Endodermal cell (in vitro differentiated cells): ENCODE measurements around the gene ACSL5. TPM values are rescaled to one million over a fixed set of nuclear protein-coding genes. Genes with fewer than 3 reads are reported as not detected.

Source experiments
- DNase-seq: peaks from one replicate; pipeline ENCODE4 v3.0.0-alpha.2; 2017
- H3K27ac ChIP-seq: 2 replicates; pipeline ENCODE4 v1.5.1; 2013; ENCODE audit warnings: mild to moderate bottlenecking, low read depth, low read length, moderate library complexity
- H3K27me3 ChIP-seq: 2 replicates; pipeline ENCODE4 v1.6.1; 2013; ENCODE audit warnings: mild to moderate bottlenecking, low read length, moderate library complexity; ENCODE audit not compliant: insufficient read depth, control insufficient read depth, poor library complexity, severe bottlenecking
- H3K36me3 ChIP-seq: 2 replicates; pipeline ENCODE4 v1.7.0; 2013; ENCODE audit warnings: mild to moderate bottlenecking, low read length, moderate library complexity; ENCODE audit not compliant: control insufficient read depth, insufficient read depth
- H3K4me1 ChIP-seq: one replicate; pipeline ENCODE4 v1.7.0; 2013; ENCODE audit warnings: low read length; ENCODE audit not compliant: control insufficient read depth, insufficient read depth
- H3K4me3 ChIP-seq: 2 replicates; pipeline ENCODE4 v1.5.1; 2013; ENCODE audit warnings: mild to moderate bottlenecking, low read length, moderate library complexity
- H3K9ac ChIP-seq: 2 replicates; pipeline ENCODE4 v1.6.1; 2013; ENCODE audit warnings: mild to moderate bottlenecking, low read length, moderate library complexity; ENCODE audit not compliant: poor library complexity, severe bottlenecking; ENCODE audit errors: extremely low read depth
- H3K9me3 ChIP-seq: 2 replicates; pipeline ENCODE4 v1.6.1; 2013; ENCODE audit warnings: mild to moderate bottlenecking, low read length, moderate library complexity; ENCODE audit not compliant: control insufficient read depth
- H3K27ac Mint-ChIP-seq: 2 replicates; pipeline ENCODE4 v1.8.0; 2020; ENCODE audit warnings: mixed read lengths
- H3K27me3 Mint-ChIP-seq: 2 replicates; pipeline ENCODE4 v1.8.0; 2021; ENCODE audit warnings: mild to moderate bottlenecking, mixed read lengths; ENCODE audit not compliant: insufficient read depth
- H3K36me3 Mint-ChIP-seq: 2 replicates; pipeline ENCODE4 v1.8.0; 2020; ENCODE audit warnings: low read depth, mixed read lengths
- H3K4me1 Mint-ChIP-seq: 2 replicates; pipeline ENCODE4 v1.8.0; 2020; ENCODE audit warnings: mixed read lengths
- H3K4me3 Mint-ChIP-seq: 2 replicates; pipeline ENCODE4 v1.8.0; 2020; ENCODE audit warnings: mild to moderate bottlenecking, moderate library complexity, mixed read lengths
- H3K9me3 Mint-ChIP-seq: 2 replicates; pipeline ENCODE4 v1.8.0; 2020; ENCODE audit warnings: mild to moderate bottlenecking, mixed read lengths
- WGBS, 2 experiments: methylation state at CpG; one replicate each; pipeline versions ENCODE4 v1.1.5 to v1.1.7; 2013; ENCODE audit warnings: missing lambda C conversion rate in 2 of 2, mixed read lengths in 1 of 2; ENCODE audit not compliant: insufficient coverage in 1 of 2, insufficient read length in 1 of 2; 5-methylcytosine and 5-hydroxymethylcytosine counted together
- total RNA-seq, 2 donors: library from RNA; stranded (reverse); fragmentation: NEBNext Ultra II Directional in 1 of 2; extraction: Animal tissue kit (Norgen Biotek cat#: 25700) in 1 of 2; gene quantifications; 2 replicates in 1 of 2; 3 replicates in 1 of 2; pipeline ENCODE4 v1.2.1, GENCODE V29; 2021
- TF ChIP-seq, protein P1 (sequence below): fragments of 200-600 bp; sonication (generic); conservative IDR thresholded peaks from 2 replicates; pipeline ENCODE4 v1.5.0; 2021; ENCODE audit warnings: antibody characterized with exemption, mild to moderate bottlenecking

Gene ACSL5
- total RNA-seq, 2 donors from 2014 or later, result not detected

DNA sequence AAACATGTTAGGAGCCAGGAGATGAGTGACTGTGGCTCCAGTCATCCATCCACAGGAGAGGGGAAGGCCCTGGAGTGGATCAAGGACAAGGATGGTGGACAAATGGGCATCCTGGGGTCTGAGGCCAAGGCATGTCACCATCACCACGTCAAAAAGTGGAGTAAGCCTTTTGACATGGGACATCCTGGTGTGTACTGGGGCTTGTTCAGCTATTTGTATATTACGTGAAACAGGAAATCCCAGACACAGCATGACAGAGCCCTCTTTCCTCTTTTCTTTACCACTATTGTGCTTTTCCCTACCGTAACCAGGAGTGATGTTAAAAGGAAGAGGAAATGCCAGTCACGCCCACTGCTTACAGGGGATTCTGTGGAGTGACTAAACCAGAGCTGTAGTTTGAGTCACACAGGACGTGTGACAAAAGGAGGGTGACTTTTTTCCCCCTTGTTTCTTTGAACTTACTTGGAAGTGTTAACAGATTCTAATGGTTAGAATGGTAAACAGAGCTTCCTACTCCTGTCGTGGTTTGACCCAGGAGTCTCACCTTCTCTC, 15.4 kb downstream of the ACSL5 start:
- Histone ChIP-seq H3K4me3 (no peak overlapping the region), H3K4me1 (peaks cover 5% of the 10 kb centered on the region), H3K9ac (no peak overlapping the region), H3K27ac (no peak overlapping the region), H3K9me3 (no peaks in the 10 kb centered on the region), H3K36me3 (no peaks in the 10 kb centered on the region), H3K27me3 (no peaks in the 10 kb centered on the region)
- no peaks in the 10 kb centered on the region for H3K36me3 Mint-ChIP-seq
- no peaks in the 10 kb centered on the region for H3K27me3 Mint-ChIP-seq
- peaks cover 4% of the 10 kb centered on the region for H3K4me1 Mint-ChIP-seq
- DNase-seq, result peak; percentile 73
- 54 to 57% methylated on average over 2 to 6 of the region's 6 CpGs for WGBS, 2 experiments
- TF ChIP-seq, protein P1, sequence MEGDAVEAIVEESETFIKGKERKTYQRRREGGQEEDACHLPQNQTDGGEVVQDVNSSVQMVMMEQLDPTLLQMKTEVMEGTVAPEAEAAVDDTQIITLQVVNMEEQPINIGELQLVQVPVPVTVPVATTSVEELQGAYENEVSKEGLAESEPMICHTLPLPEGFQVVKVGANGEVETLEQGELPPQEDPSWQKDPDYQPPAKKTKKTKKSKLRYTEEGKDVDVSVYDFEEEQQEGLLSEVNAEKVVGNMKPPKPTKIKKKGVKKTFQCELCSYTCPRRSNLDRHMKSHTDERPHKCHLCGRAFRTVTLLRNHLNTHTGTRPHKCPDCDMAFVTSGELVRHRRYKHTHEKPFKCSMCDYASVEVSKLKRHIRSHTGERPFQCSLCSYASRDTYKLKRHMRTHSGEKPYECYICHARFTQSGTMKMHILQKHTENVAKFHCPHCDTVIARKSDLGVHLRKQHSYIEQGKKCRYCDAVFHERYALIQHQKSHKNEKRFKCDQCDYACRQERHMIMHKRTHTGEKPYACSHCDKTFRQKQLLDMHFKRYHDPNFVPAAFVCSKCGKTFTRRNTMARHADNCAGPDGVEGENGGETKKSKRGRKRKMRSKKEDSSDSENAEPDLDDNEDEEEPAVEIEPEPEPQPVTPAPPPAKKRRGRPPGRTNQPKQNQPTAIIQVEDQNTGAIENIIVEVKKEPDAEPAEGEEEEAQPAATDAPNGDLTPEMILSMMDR, result no peak
- no peaks in the 10 kb centered on the region for H3K9me3 Mint-ChIP-seq
- H3K27ac Mint-ChIP-seq, result no peak overlapping the region
- H3K4me3 Mint-ChIP-seq, result no peak overlapping the region

GRCh38 chr10:112390125-112390703, 16.3 kb downstream of the ACSL5 start:
- H3K4me3 ChIP-seq, result no peak overlapping the region
- H3K9ac ChIP-seq, result no peak overlapping the region
- no peaks in the 10 kb centered on the region for H3K9me3 ChIP-seq
- Mint-ChIP-seq H3K27ac (no peak overlapping the region), H3K27me3 (no peaks in the 10 kb centered on the region), H3K4me3 (no peak overlapping the region), H3K4me1 (peaks cover 4% of the 10 kb centered on the region), H3K9me3 (no peaks in the 10 kb centered on the region), H3K36me3 (no peaks in the 10 kb centered on the region)
- 92 to 95% methylated on average over 2 to 3 of the region's 3 CpGs for WGBS, 2 experiments
- TF ChIP-seq, protein P1, result no peak
- H3K27ac ChIP-seq, result no peak overlapping the region
- no peaks in the 10 kb centered on the region for H3K27me3 ChIP-seq
- no peak for DNase-seq
- H3K4me1 ChIP-seq, result peaks cover 5% of the 10 kb centered on the region
- H3K36me3 ChIP-seq, result no peaks in the 10 kb centered on the region

DNA sequence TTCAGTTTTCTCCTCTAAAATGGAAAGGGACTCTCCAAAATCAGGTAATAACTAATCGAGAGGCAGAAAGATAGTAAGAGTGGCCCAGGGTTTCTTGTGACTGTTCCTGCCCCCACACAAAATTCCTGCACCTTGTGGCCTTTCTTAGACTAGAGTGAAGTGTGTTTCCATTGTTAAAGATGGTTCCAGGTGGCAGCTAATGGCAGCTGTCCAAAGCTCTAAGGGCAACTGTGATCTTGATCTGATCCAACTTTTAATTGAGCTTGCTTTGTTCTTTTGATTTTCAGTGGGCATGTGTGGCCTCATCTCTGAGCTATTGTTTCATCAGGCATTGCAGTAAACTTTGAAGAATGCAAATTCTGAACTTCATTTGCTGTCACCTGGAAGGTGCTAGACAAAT, 19.4 kb downstream of the ACSL5 start:
- Mint-ChIP-seq H3K9me3 (no peaks in the 10 kb centered on the region), H3K4me3 (no peak overlapping the region), H3K4me1 (peaks cover 4% of the 10 kb centered on the region), H3K36me3 (no peaks in the 10 kb centered on the region), H3K27me3 (no peaks in the 10 kb centered on the region), H3K27ac (no peak overlapping the region)
- Histone ChIP-seq H3K4me1 (peaks cover 5% of the 10 kb centered on the region), H3K27me3 (no peaks in the 10 kb centered on the region), H3K4me3 (no peak overlapping the region), H3K27ac (no peak overlapping the region), H3K9ac (no peak overlapping the region), H3K36me3 (no peaks in the 10 kb centered on the region), H3K9me3 (no peaks in the 10 kb centered on the region)
- DNase-seq, result no peak
- TF ChIP-seq, protein P1, result no peak
- 92% methylated on average over 1 of the region's 1 CpG; no CpG with 5 or more reads in 1 of the 2 experiments for WGBS, 2 experiments
